Osteocyte (in vitro differentiated cells): ENCODE data around the gene MBOAT7. TPM values are rescaled to one million over a fixed set of nuclear protein-coding genes. Genes with fewer than 3 reads are reported as not detected.

Experiments used
- DNase-seq: peaks from one replicate; pipeline ENCODE4 v3.0.0; 2021; ENCODE audit warnings: mixed read lengths; ENCODE audit not compliant: unreplicated experiment; ENCODE audit errors: extremely low spot score
- H3K27ac Mint-ChIP-seq: one replicate; pipeline ENCODE4 v1.8.0; 2021; ENCODE audit warnings: mild to moderate bottlenecking, mixed read lengths; ENCODE audit not compliant: unreplicated experiment
- H3K27me3 Mint-ChIP-seq: one replicate; pipeline ENCODE4 v1.8.0; 2021; ENCODE audit warnings: mixed read lengths; ENCODE audit not compliant: unreplicated experiment
- H3K36me3 Mint-ChIP-seq: one replicate; pipeline ENCODE4 v1.8.0; 2021; ENCODE audit warnings: mixed read lengths; ENCODE audit not compliant: unreplicated experiment
- H3K4me1 Mint-ChIP-seq: one replicate; pipeline ENCODE4 v1.8.0; 2021; ENCODE audit warnings: mixed read lengths; ENCODE audit not compliant: unreplicated experiment
- H3K4me3 Mint-ChIP-seq: one replicate; pipeline ENCODE4 v1.8.0; 2021; ENCODE audit warnings: mild to moderate bottlenecking, moderate library complexity, mixed read lengths; ENCODE audit not compliant: unreplicated experiment
- H3K9me3 Mint-ChIP-seq: one replicate; pipeline ENCODE4 v1.8.0; 2021; ENCODE audit warnings: mixed read lengths; ENCODE audit not compliant: unreplicated experiment
- CTCF ChIP-seq: fragments of 200-600 bp; sonication (generic); IDR thresholded peaks from 2 replicates; pipeline ENCODE4 v1.5.0; 2021; ENCODE audit warnings: antibody characterized with exemption, mild to moderate bottlenecking, moderate library complexity
- total RNA-seq: library from RNA; stranded (reverse); gene quantifications from 2 replicates; pipeline ENCODE4 v1.2.1, GENCODE V29; 2021

MBOAT7 gene
- total RNA-seq, 1 donor from 2014 or later, result 85.2 TPM

- Mint-ChIP-seq H3K4me1 (no peaks in the 10 kb centered on the region), H3K9me3 (no peaks in the 10 kb centered on the region), H3K4me3 (no peak overlapping the region), H3K27me3 (no peaks in the 10 kb centered on the region), H3K27ac (no peak overlapping the region), H3K36me3 (peaks cover 31% of the 10 kb centered on the region)
- no peak for DNase-seq
- no peak for TF ChIP-seq CTCF
Measured at GRCh38 chr19:54124393-54124792, 65.0 kb downstream of the MBOAT7 start.

- no peaks in the 10 kb centered on the region for H3K4me1 Mint-ChIP-seq
- peaks cover 31% of the 10 kb centered on the region for H3K36me3 Mint-ChIP-seq
- no peak for TF ChIP-seq CTCF
- no peaks in the 10 kb centered on the region for H3K27me3 Mint-ChIP-seq
- H3K9me3 Mint-ChIP-seq, result no peaks in the 10 kb centered on the region
- no peak overlapping the region for H3K4me3 Mint-ChIP-seq
- DNase-seq, result no peak
- no peak overlapping the region for H3K27ac Mint-ChIP-seq
Measured at GRCh38 chr19:54123682-54124081, 65.7 kb downstream of the MBOAT7 start.

Other genes with a start within 250 kb of the MBOAT7 start
- gene CACNG8, start 226.6 kb downstream of the MBOAT7 start, total RNA-seq, result not detected in 2 replicates
- gene CACNG6, start 197.9 kb downstream of the MBOAT7 start, total RNA-seq, result not detected in 2 replicates
- not detected in 2 replicates for gene VSTM1, start 125.7 kb downstream of the MBOAT7 start, total RNA-seq
- not detected in 2 replicates for gene TARM1, start 108.2 kb downstream of the MBOAT7 start, total RNA-seq
- gene OSCAR, start 88.8 kb downstream of the MBOAT7 start, total RNA-seq, result 0.32 and 0.47 TPM in 2 replicates
- gene NDUFA3, start 86.7 kb downstream of the MBOAT7 start, total RNA-seq, result 114 and 132 TPM in 2 replicates
- gene TFPT, start 73.9 kb downstream of the MBOAT7 start, total RNA-seq, result 28.1 and 29.4 TPM in 2 replicates
- 68.4 and 68.9 TPM in 2 replicates for gene PRPF31, start 73.8 kb downstream of the MBOAT7 start, total RNA-seq
- 47.1 and 50.5 TPM in 2 replicates for gene CNOT3, start 51.8 kb downstream of the MBOAT7 start, total RNA-seq
- gene LENG1, start 29.9 kb downstream of the MBOAT7 start, total RNA-seq, result 5.6 and 7.1 TPM in 2 replicates
- 2.0 and 2.7 TPM in 2 replicates for gene TMC4, start 16.4 kb downstream of the MBOAT7 start, total RNA-seq
- 51.1 and 53.7 TPM in 2 replicates for gene TSEN34, start 1.7 kb upstream of the MBOAT7 start, total RNA-seq
- 1,011 TPM in 2 replicates for gene RPS9, start 11.3 kb upstream of the MBOAT7 start, total RNA-seq
- not detected in 2 replicates for gene LILRB3, start 33.4 kb upstream of the MBOAT7 start, total RNA-seq
- gene LILRA6, start 53.2 kb upstream of the MBOAT7 start, total RNA-seq, result not detected in 2 replicates
- gene LILRB5, start 67.7 kb upstream of the MBOAT7 start, total RNA-seq, result not detected in 2 replicates
- not detected in 2 replicates for gene LILRB2, start 91.5 kb upstream of the MBOAT7 start, total RNA-seq
- gene LILRA5, start 123.6 kb upstream of the MBOAT7 start, total RNA-seq, result not detected in 2 replicates
- gene LILRA4, start 149.6 kb upstream of the MBOAT7 start, total RNA-seq, result not detected in 2 replicates
- not detected in 2 replicates for gene LAIR1, start 175.4 kb upstream of the MBOAT7 start, total RNA-seq
- not detected in 2 replicates for gene TTYH1, start 225.9 kb upstream of the MBOAT7 start, total RNA-seq